GM23248 (cell line): ENCODE measurements around the gene BARHL1.

ENCODE experiments used
- EZH2 ChIP-seq: fragments of 200-600 bp; sonication (generic); IDR thresholded peaks from 2 replicates; pipeline ENCODE4 v1.6.1; 2018; ENCODE audit warnings: antibody characterized with exemption, mild to moderate bottlenecking; ENCODE audit not compliant: insufficient read depth, poor library complexity, severe bottlenecking
- EZH2phosphoT487 ChIP-seq: fragments of 200-600 bp; sonication (generic); IDR thresholded peaks from 2 replicates; pipeline ENCODE4 v1.6.1; 2018; ENCODE audit warnings: antibody characterized with exemption, moderate library complexity, mild to moderate bottlenecking, low read depth; ENCODE audit not compliant: insufficient read depth

DNA sequence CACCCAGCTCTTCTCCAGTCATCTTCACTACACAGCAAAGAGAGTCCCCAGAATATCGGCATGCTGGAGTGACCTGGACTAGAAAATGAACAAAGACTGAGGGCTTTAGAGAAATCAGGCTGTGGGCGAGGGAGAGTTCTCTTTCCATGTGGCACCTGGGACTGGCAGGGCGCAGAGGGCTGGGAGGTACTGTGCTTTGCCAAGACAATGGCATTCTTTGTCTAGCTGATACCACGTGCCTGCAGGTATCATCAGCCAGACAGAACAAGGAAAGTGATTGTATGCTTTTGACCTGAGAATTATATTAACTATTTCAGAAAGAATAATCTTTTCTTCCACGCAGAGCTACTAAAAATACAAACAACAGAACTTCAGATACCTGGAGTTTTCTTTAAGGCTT, 56.9 kb downstream of the BARHL1 start:
- TF ChIP-seq EZH2 (no peak), EZH2phosphoT487 (no peak)
